IMR-90 (cell line): Measurements from ENCODE around the gene B4GALT5. TPM values are rescaled to one million over a fixed set of nuclear protein-coding genes. Genes with fewer than 3 reads are reported as not detected.

Experiments
- ATAC-seq: fragments of 200-7000 bp; cut with Tn5 transposase; 2 replicates; pipeline ENCODE4 v1.9.1; 2020; ENCODE audit warnings: low read depth, mild to moderate bottlenecking, moderate library complexity
- BruUV-seq: library from RNA; stranded (reverse); fragments of 400-500 nt; replicated peaks from 2 replicates; lab custom pipeline; 2021; lab: Mats Ljungman, UMichigan
- CTCF ChIA-PET: fragments of 300-600 bp; formaldehyde crosslinking; extraction: SDS; loops from one replicate; lab custom pipeline; 2021; ENCODE audit warnings: antibody characterized with exemption; lab: Yijun Ruan, JAX
- POLR2A ChIA-PET: fragments of 300-600 bp; sonication (Branson Sonifier 250); formaldehyde crosslinking; loops from one replicate; lab custom pipeline; 2022; ENCODE audit warnings: antibody characterized with exemption; ENCODE audit not compliant: unreplicated experiment; lab: Charles Lee
- DNase-seq: peaks from one replicate; pipeline ENCODE4 v3.0.0; 2013
- H2AFZ ChIP-seq: replicated peaks from 2 replicates; pipeline ENCODE3; 2013; ENCODE audit warnings: low read length, mild to moderate bottlenecking; ENCODE audit not compliant: poor library complexity
- H2AK5ac ChIP-seq: 2 replicates; pipeline ENCODE4 v1.6.1; 2013; ENCODE audit warnings: low read depth, low read length, inconsistent platforms
- H2AK9ac ChIP-seq: replicated peaks from 2 replicates; pipeline ENCODE3; 2013; ENCODE audit warnings: mild to moderate bottlenecking, low read depth, low read length, moderate library complexity; ENCODE audit not compliant: poor library complexity
- H2BK120ac ChIP-seq: 2 replicates; pipeline ENCODE4 v1.6.1; 2013; ENCODE audit warnings: low read depth, low read length, inconsistent platforms
- H2BK15ac ChIP-seq: 3 replicates; pipeline ENCODE4 v1.6.1; 2013; ENCODE audit warnings: low read depth, low read length, inconsistent platforms
- H2BK20ac ChIP-seq: 2 replicates; pipeline ENCODE4 v1.6.1; 2013; ENCODE audit warnings: low read depth, mild to moderate bottlenecking, inconsistent platforms, low read length, moderate library complexity
- H2BK5ac ChIP-seq: 2 replicates; pipeline ENCODE4 v1.6.1; 2013; ENCODE audit warnings: mild to moderate bottlenecking, low read depth, low read length, inconsistent platforms; ENCODE audit not compliant: poor library complexity, severe bottlenecking
- H3K14ac ChIP-seq: replicated peaks from 2 replicates; pipeline ENCODE4 v1.6.1; 2013; ENCODE audit warnings: low read depth, low read length, inconsistent platforms
- H3K18ac ChIP-seq: 2 replicates; pipeline ENCODE4 v1.6.1; 2013; ENCODE audit warnings: low read depth, low read length, control low read depth
- H3K23ac ChIP-seq: 2 replicates; pipeline ENCODE4 v1.6.1; 2013; ENCODE audit warnings: low read depth, low read length, inconsistent platforms
- H3K27ac ChIP-seq: 2 replicates; pipeline ENCODE4 v1.5.1; 2013; ENCODE audit warnings: mild to moderate bottlenecking, control low read depth, low read length; ENCODE audit not compliant: insufficient read depth
- H3K27me3 ChIP-seq: 2 replicates; pipeline ENCODE4 v1.6.1; 2013; ENCODE audit warnings: low read length; ENCODE audit not compliant: control insufficient read depth, insufficient read depth
- H3K36me3 ChIP-seq: 2 replicates; pipeline ENCODE4 v1.6.1; 2013; ENCODE audit warnings: low read length, mixed read lengths; ENCODE audit not compliant: control insufficient read depth, insufficient read depth
- H3K4ac ChIP-seq: 2 replicates; pipeline ENCODE4 v1.6.1; 2013; ENCODE audit warnings: low read depth, low read length, inconsistent platforms
- H3K4me1 ChIP-seq: 2 replicates; pipeline ENCODE4 v1.6.1; 2013; ENCODE audit warnings: low read length, mixed read lengths; ENCODE audit not compliant: control insufficient read depth, insufficient read depth
- H3K4me2 ChIP-seq: 2 replicates; pipeline ENCODE4 v1.6.1; 2013; ENCODE audit warnings: low read depth, mild to moderate bottlenecking, control low read depth, low read length, moderate library complexity
- H3K4me3 ChIP-seq: 2 replicates; pipeline ENCODE4 v1.5.1; 2013; ENCODE audit warnings: low read depth, mild to moderate bottlenecking, control low read depth, low read length, moderate library complexity; ENCODE audit not compliant: insufficient read depth
- H3K56ac ChIP-seq: 2 replicates; pipeline ENCODE4 v1.6.1; 2013; ENCODE audit warnings: low read length, inconsistent platforms; ENCODE audit not compliant: insufficient read depth; ENCODE audit errors: extremely low read depth
- H3K79me1 ChIP-seq, 2 experiments: 2 replicates each; pipeline ENCODE4 v1.6.1; 2013; ENCODE audit warnings: low read length in 2 of 2, inconsistent platforms in 1 of 2, low read depth in 1 of 2
- H3K9ac ChIP-seq: 2 replicates; pipeline ENCODE4 v1.6.1; 2013; ENCODE audit warnings: low read depth, low read length, control low read depth
- H3K9me1 ChIP-seq: 2 replicates; pipeline ENCODE4 v1.6.1; 2013; ENCODE audit warnings: low read length, inconsistent platforms; ENCODE audit not compliant: insufficient read depth
- H3K9me3 ChIP-seq: 2 replicates; pipeline ENCODE4 v1.6.1; 2013; ENCODE audit warnings: low read length; ENCODE audit not compliant: control insufficient read depth, insufficient read depth
- H4K20me1 ChIP-seq: 2 replicates; pipeline ENCODE4 v1.6.1; 2013; ENCODE audit warnings: low read length, inconsistent platforms; ENCODE audit not compliant: insufficient read depth
- H4K5ac ChIP-seq: 2 replicates; pipeline ENCODE4 v1.6.1; 2013; ENCODE audit warnings: mild to moderate bottlenecking, low read depth, low read length, control low read depth
- H4K8ac ChIP-seq, 2 experiments: 2 replicates each; pipeline ENCODE4 v1.6.1; 2013; ENCODE audit warnings: low read depth in 2 of 2, low read length in 2 of 2, control low read depth in 1 of 2, inconsistent platforms in 1 of 2
- H4K91ac ChIP-seq: 2 replicates; pipeline ENCODE4 v1.6.1; 2013; ENCODE audit warnings: low read depth, low read length, inconsistent platforms; ENCODE audit not compliant: insufficient read depth
- POLR2A ChIP-seq: IDR thresholded peaks from 2 replicates; pipeline ENCODE4 v1.6.1; 2012; ENCODE audit warnings: mild to moderate bottlenecking, low read depth, low read length
- RFX5 ChIP-seq: IDR thresholded peaks from 2 replicates; pipeline ENCODE4 v1.8.0; 2012; ENCODE audit warnings: low read depth, mild to moderate bottlenecking, low read length, moderate library complexity
- WGBS, 2 experiments: methylation state at CpG; one replicate each; pipeline versions ENCODE4 v1.1.5 to v1.1.7; 2013; ENCODE audit warnings: missing lambda C conversion rate in 2 of 2; ENCODE audit not compliant: insufficient read length in 1 of 2; ENCODE audit errors: extremely low coverage in 2 of 2; 5-methylcytosine and 5-hydroxymethylcytosine counted together
- dilution Hi-C: fragments of 300-500 bp; cut with HindIII; formaldehyde crosslinking; loops from one replicate; pipeline ENCODE4 v1.14.3; 2018; ENCODE audit warnings: low sequenced_read_pairs; ENCODE audit not compliant: unreplicated experiment
- in situ Hi-C: fragments of 300-500 bp; cut with MboI; formaldehyde crosslinking; loops from 3 replicates; pipeline ENCODE4 v1.14.3; 2019; ENCODE audit warnings: low sequenced_read_pairs, inconsistent platforms, mixed read lengths
- intact Hi-C: fragments of 100-400 bp; cut with micrococcal nuclease; formaldehyde crosslinking; loops from 2 replicates; pipeline ENCODE4 v1.10.0; 2022
- polyA plus RNA-seq, 3 experiments: library from polyadenylated mRNA; depleted of rRNA; stranded (reverse); fragments of >200 nt; gene quantifications; 2 replicates each; pipeline ENCODE4 v1.2.3, GENCODE V29; 2012; ENCODE audit warnings: low replicate concordance in 1 of 3
- total RNA-seq: library from RNA; depleted of rRNA; stranded (reverse); fragments of >200 nt; gene quantifications from 2 replicates; pipeline ENCODE4 v1.2.3, GENCODE V29; 2012

Gene B4GALT5
- total and polyA plus RNA-seq, 2 of the 4 experiments (the other 2 are of a cell fraction), result 11.3 to 20.4 TPM

DNA sequence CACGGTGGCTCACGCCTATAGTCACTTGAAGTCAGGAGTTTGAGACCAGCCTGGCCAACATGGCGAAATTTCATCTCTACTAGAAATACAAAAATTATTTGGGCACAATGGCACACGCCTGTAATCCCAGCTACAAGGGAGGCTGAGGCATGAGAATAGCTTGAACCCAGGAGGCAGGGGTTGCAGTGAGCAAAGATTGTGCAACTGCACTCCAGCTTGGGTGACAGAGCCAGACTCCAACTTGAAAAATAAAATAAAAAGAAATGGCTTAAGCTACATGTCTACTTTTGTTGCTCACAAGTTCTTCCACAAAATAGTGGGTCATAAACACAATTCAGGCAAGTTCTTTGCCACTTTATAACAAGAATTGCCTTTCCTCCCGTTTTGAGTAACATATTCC, 27.1 kb upstream of the B4GALT5 start:
- Histone ChIP-seq H2BK20ac (no peak overlapping the region), H3K9ac (no peak overlapping the region), H2BK120ac (no peak overlapping the region), H3K23ac (no peak overlapping the region), H3K27ac (no peak overlapping the region), H3K4me3 (no peak overlapping the region), H3K27me3 (peaks cover 16% of the 10 kb centered on the region), H2AK9ac (no peak overlapping the region), H4K8ac (no peak overlapping the region), H3K4ac (no peak overlapping the region), H3K9me3 (no peaks in the 10 kb centered on the region), H2BK5ac (no peak overlapping the region), H3K56ac (no peak overlapping the region), H3K9me1 (no peaks in the 10 kb centered on the region), H3K36me3 (no peaks in the 10 kb centered on the region), H4K20me1 (no peaks in the 10 kb centered on the region), H2AFZ (no peak overlapping the region), H3K4me1 (no peaks in the 10 kb centered on the region), H2AK5ac (no peak overlapping the region), H3K4me2 (no peak overlapping the region), H3K18ac (no peak overlapping the region), H3K14ac (no peak overlapping the region), H4K5ac (no peak overlapping the region), H3K79me1 (no peaks in the 10 kb centered on the region), H2BK15ac (no peak overlapping the region), H4K91ac (no peak overlapping the region)
- no peak for TF ChIP-seq POLR2A
- no peak for TF ChIP-seq RFX5
- DNase-seq (no peak), ATAC-seq (no peak)
- WGBS, 2 experiments, result no CpG with 5 or more reads among the region's 5 CpGs
- ChIA-PET POLR2A (no interaction called here), CTCF (no interaction called here)
- intact Hi-C loops, result no loop called here
- no TSS peak for BruUV-seq
- dilution Hi-C loops, result no loop called here
- in situ Hi-C loops, result no loop called here
